LHCN-M2 (cell line): ENCODE results near the gene RHPN2. TPM values are rescaled to one million over a fixed set of nuclear protein-coding genes. Genes with fewer than 3 reads are reported as not detected.
"Not testable (repeated sequence)": the region's sequence is repeated elsewhere in the genome, so short reads cannot be mapped to it uniquely, and the experiment has no call there.

Experiments
- DNase-seq: peaks from one replicate; pipeline ENCODE4 v3.0.0-alpha.2; 2012; ENCODE audit warnings: low read depth
- total RNA-seq: library from RNA; depleted of rRNA; stranded (reverse); fragments of >200 nt; gene quantifications from 2 replicates; pipeline ENCODE4 v1.2.3, GENCODE V29; 2014; rRNA removed

RHPN2 gene
- total RNA-seq, 1 experiment from 2014 or later: 5.9 TPM

- no peak for DNase-seq
Observed at GRCh38 chr19:32977280-32977679, 87.4 kb downstream of the RHPN2 start.

GRCh38 chr19:32976223-32976805 lies 88.4 kb downstream of the RHPN2 start:
- peak; percentile 50 for DNase-seq

GRCh38 chr19:32971715-32972540 lies 92.8 kb downstream of the RHPN2 start, which contains the start of the genes CEP89 and FAAP24:
TSS of gene CEP89 (minus strand) at chr19:32971958. CDS start at chr19:32971874, 84 bp downstream.
TSS of gene FAAP24 (plus strand) at chr19:32972242. CDS start at chr19:32973197, 955 bp downstream.
- peak; percentile 99 for DNase-seq

- no peak for DNase-seq
Observed at GRCh38 chr19:32971012-32971595, 93.6 kb downstream of the RHPN2 start.

- no peak for DNase-seq
Observed at GRCh38 chr19:32969549-32969948, 95.1 kb downstream of the RHPN2 start.

- no peak for DNase-seq
Observed at GRCh38 chr19:32966750-32967149, 97.9 kb downstream of the RHPN2 start.

GRCh38 chr19:32945260-32945659 lies 119.4 kb downstream of the RHPN2 start:
- no peak for DNase-seq

- DNase-seq: not testable (repeated sequence)
Observed at GRCh38 chr19:32941273-32941672, 123.4 kb downstream of the RHPN2 start.

- DNase-seq: no peak
Observed at GRCh38 chr19:32936065-32936464, 128.6 kb downstream of the RHPN2 start.

GRCh38 chr19:32935629-32936028 lies 129.1 kb downstream of the RHPN2 start:
- no peak for DNase-seq

GRCh38 chr19:32933571-32933970 lies 131.1 kb downstream of the RHPN2 start:
- no peak for DNase-seq

- no peak for DNase-seq
Observed at GRCh38 chr19:32930567-32930966, 134.1 kb downstream of the RHPN2 start.

- no peak for DNase-seq
Observed at GRCh38 chr19:32928806-32929205, 135.9 kb downstream of the RHPN2 start.

Other genes with a start within 250 kb of the RHPN2 start
- not detected in 2 replicates for gene SLC7A9, start 195.1 kb downstream of the RHPN2 start, total RNA-seq
- 18.5 and 21.4 TPM in 2 replicates for gene CEP89, start 92.9 kb downstream of the RHPN2 start, total RNA-seq
- gene FAAP24, start 92.6 kb downstream of the RHPN2 start, total RNA-seq: 7.1 and 8.7 TPM in 2 replicates
- 4.0 and 4.5 TPM in 2 replicates for gene GPATCH1, start 16.3 kb upstream of the RHPN2 start, total RNA-seq
- gene WDR88, start 67.2 kb upstream of the RHPN2 start, total RNA-seq: not detected in 2 replicates
- gene LRP3, start 129.4 kb upstream of the RHPN2 start, total RNA-seq: 63.6 and 67.1 TPM in 2 replicates
- not detected in 2 replicates for gene SLC7A10, start 161.0 kb upstream of the RHPN2 start, total RNA-seq
- gene CEBPA, start 237.6 kb upstream of the RHPN2 start, total RNA-seq: 0.17 and 0.19 TPM in 2 replicates